ENCODE data around the gene FDX1.

FDX1 gene

GRCh38 chr11:110513259-110513801 lies 83.6 kb downstream of the FDX1 start:
- DNase-seq = no peak

- DNase-seq = no peak
Measured at GRCh38 chr11:110513846-110514437, 84.2 kb downstream of the FDX1 start.
